Duodenal mucosa (tissue), 2 donors: ENCODE results near the gene INTS12.
"Not testable (repeated sequence)": the region's sequence is repeated elsewhere in the genome, so short reads cannot be mapped to it uniquely, and the experiment has no call there.

Experiments
- H3K27ac ChIP-seq: one replicate; pipeline ENCODE4 v1.7.0; 2013; ENCODE audit warnings: low read depth, low read length
- H3K27me3 ChIP-seq, 2 donors: one replicate each; pipeline ENCODE4 v1.7.0; 2013; ENCODE audit warnings: low read length in 2 of 2, control low read depth in 1 of 2; ENCODE audit not compliant: insufficient read depth in 2 of 2, control insufficient read depth in 1 of 2
- H3K36me3 ChIP-seq, 2 donors: one replicate each; pipeline ENCODE4 v1.7.0; 2013; ENCODE audit warnings: low read length in 2 of 2, control low read depth in 1 of 2; ENCODE audit not compliant: insufficient read depth in 2 of 2, control insufficient read depth in 1 of 2
- H3K4me1 ChIP-seq, 2 donors: one replicate each; pipeline ENCODE4 v1.7.0; 2013; ENCODE audit warnings: low read length in 2 of 2, control low read depth in 1 of 2; ENCODE audit not compliant: insufficient read depth in 2 of 2, control insufficient read depth in 1 of 2
- H3K4me3 ChIP-seq, 2 donors: one replicate each; pipeline ENCODE4 v1.7.0; 2013; ENCODE audit warnings: low read length in 2 of 2, low read depth in 1 of 2
- H3K9ac ChIP-seq, 2 donors: one replicate each; pipeline ENCODE4 v1.7.0; 2013; ENCODE audit warnings: low read length in 2 of 2, low read depth in 1 of 2
- H3K9me3 ChIP-seq, 2 donors: one replicate each; pipeline ENCODE4 v1.7.0; 2013; ENCODE audit warnings: low read length in 2 of 2, control low read depth in 1 of 2; ENCODE audit not compliant: control insufficient read depth in 1 of 2

INTS12 gene, protein sequence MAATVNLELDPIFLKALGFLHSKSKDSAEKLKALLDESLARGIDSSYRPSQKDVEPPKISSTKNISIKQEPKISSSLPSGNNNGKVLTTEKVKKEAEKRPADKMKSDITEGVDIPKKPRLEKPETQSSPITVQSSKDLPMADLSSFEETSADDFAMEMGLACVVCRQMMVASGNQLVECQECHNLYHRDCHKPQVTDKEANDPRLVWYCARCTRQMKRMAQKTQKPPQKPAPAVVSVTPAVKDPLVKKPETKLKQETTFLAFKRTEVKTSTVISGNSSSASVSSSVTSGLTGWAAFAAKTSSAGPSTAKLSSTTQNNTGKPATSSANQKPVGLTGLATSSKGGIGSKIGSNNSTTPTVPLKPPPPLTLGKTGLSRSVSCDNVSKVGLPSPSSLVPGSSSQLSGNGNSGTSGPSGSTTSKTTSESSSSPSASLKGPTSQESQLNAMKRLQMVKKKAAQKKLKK

DNA sequence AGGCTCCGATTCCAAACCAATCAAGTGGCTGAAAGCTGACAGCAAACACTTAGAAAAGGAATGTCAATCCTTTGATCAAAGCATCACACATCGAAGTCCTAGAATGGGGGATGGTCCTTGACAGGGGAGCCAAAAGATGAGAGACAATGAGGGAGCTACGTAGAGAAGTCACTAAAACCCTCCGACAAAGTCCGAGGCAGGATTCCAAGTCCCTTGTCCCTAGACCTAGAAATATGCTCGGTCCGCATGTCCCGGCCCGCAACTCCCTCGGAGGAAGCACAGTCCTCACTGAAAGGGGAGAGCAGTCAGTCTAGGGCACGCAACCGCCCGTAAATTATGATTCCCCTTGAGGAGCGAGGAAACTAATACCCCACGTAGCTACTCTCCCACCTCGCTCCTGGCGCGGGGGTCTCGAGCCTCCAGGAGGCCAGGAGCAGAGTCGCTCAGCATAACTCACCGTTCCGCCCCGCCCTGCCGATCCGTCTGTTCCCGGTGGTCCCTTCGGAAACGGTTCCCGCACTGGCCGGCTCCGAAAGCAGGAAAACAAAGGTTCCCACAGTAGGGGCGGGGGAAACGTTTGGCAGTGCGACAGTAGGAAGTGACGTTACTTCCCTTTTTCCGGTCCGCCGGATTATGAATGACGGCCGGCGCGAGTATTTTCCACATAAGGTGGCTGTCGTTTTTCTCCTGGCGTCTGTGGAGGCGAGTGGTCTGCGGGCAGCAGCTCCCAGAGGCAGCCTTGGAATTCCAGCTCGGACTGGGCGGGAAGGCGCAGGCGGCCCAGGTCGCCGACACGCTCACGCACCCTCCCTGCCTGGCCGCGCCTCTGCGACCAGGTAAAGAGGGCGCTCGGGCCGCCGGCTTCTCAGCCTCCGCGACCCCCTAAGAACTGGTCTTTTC lies at the start of gene INTS12, which contains the start of gene GSTCD:
Gene INTS12 (minus strand): TSS at position 509 of the 900 bp plus-strand sequence. CDS start 8,684 bp downstream, outside the sequence.
Gene GSTCD (plus strand): TSS at position 604 of the 900 bp plus-strand sequence. CDS start 8,830 bp downstream, outside the sequence.
- Histone ChIP-seq H3K36me3 (peaks cover 0 to 2% of the 10 kb centered on the region in 2 donors), H3K9ac (peak within 1 kb of the TSS; percentile 96 to 98), H3K9me3 (no peaks in the 10 kb centered on the region), H3K27me3 (no peaks in the 10 kb centered on the region), H3K27ac (peak within 1 kb of the TSS; percentile 67), H3K4me1 (peaks cover 8 to 18% of the 10 kb centered on the region in 2 donors), H3K4me3 (peak within 1 kb of the TSS; percentile 92 to 99)

DNA sequence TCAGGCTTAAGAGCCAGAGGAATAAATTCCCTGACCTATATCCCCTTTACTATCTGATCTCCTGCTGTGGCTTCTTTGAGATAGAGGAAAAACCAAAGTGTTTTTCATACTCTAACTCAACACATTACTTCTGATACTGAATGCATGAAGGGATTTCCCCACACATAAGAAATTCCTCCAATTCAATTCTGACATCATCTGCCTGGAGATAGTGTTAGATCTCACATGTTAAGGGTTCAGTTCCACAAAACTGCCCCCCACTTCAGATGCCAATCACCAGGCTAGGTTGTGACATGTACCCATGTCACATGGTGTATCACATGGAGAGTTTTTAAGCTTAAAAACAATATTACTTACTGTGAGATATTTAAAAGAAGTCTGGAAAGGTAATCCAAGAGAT lies 46.9 kb upstream of the INTS12 start:
- Histone ChIP-seq H3K9ac (no peak overlapping the region), H3K4me3 (no peak overlapping the region), H3K27me3 (no peaks in the 10 kb centered on the region), H3K36me3 (no peaks in the 10 kb centered on the region), H3K4me1 (no peaks in the 10 kb centered on the region), H3K9me3 (no peaks in the 10 kb centered on the region), H3K27ac (no peak overlapping the region)

DNA sequence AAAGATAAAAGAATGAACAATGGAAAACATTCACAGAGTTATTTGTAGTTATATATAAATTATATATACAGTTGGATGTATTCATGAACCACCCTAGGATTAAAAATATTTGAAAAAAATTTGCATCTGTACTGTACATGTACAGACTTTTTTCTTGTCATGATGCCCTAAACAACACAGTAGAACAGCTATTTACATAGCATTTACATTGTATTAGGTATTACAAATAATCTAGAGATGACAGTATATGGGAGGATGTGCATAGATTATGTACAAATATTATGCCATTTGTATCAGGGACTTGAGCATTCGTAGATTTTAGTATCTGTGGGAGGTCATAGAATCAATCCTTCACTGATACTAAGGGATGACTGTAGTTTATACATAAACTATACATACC lies 44.9 kb upstream of the INTS12 start:
- no peak overlapping the region for H3K4me3 ChIP-seq
- no peaks in the 10 kb centered on the region for H3K9me3 ChIP-seq
- H3K27me3 ChIP-seq: no peaks in the 10 kb centered on the region
- no peaks in the 10 kb centered on the region for H3K4me1 ChIP-seq
- H3K36me3 ChIP-seq: no peaks in the 10 kb centered on the region
- H3K9ac ChIP-seq: no peak overlapping the region
- no peak overlapping the region for H3K27ac ChIP-seq

DNA sequence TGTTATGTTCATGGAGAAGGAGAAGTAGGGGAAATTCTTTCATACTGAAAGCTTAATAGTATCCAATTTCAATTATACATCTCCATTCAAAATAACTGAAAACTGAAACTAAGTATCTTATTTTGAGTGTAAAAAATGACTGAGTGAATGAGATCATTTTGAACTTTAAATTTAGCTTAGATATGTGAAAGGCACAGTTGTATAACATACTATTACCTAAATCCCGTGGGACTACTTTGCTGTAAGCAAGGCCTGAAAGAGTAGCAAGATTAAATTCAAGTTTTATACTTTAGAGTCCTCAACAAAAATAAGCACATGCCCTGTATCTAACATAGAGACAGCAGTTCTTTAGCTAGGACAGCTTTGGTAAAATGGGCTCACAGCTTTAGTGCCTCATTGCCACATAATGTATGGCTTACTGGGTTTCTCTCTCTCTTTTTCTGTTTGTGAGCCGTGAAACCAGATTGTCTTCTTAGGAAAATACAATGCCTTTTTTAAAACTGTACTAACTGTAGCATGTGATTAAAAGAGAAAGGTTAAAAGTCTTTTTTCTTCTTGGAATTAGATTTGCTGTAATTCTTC lies 43.3 kb upstream of the INTS12 start:
- H3K4me3 ChIP-seq: no peak overlapping the region
- H3K27ac ChIP-seq: no peak overlapping the region
- no peaks in the 10 kb centered on the region for H3K4me1 ChIP-seq
- no peaks in the 10 kb centered on the region for H3K9me3 ChIP-seq
- H3K36me3 ChIP-seq: no peaks in the 10 kb centered on the region
- no peaks in the 10 kb centered on the region for H3K27me3 ChIP-seq
- H3K9ac ChIP-seq: no peak overlapping the region

DNA sequence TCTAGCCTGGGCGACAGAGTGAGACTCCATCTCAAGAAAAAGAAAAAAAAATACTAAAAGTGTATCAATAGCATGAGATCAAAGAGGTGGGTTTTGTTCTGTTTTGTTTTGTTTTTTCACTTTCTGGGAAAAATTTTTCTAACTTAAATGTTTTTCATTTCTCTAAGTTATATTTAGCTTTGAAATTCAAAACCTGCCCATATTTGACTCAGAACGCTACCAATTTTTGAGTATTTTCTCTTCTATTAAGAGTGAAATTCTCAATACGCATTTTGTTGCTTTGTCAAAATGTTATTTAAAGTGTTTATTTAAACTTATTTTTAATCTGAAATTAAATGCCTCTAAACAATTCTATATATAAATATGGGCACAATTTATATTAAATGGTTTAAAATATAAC lies 39.7 kb upstream of the INTS12 start:
- H3K4me3 ChIP-seq: no peak overlapping the region
- no peaks in the 10 kb centered on the region for H3K4me1 ChIP-seq
- no peak overlapping the region for H3K9ac ChIP-seq
- H3K27me3 ChIP-seq: no peaks in the 10 kb centered on the region
- H3K27ac ChIP-seq: no peak overlapping the region
- H3K36me3 ChIP-seq: no peaks in the 10 kb centered on the region
- no peaks in the 10 kb centered on the region for H3K9me3 ChIP-seq

DNA sequence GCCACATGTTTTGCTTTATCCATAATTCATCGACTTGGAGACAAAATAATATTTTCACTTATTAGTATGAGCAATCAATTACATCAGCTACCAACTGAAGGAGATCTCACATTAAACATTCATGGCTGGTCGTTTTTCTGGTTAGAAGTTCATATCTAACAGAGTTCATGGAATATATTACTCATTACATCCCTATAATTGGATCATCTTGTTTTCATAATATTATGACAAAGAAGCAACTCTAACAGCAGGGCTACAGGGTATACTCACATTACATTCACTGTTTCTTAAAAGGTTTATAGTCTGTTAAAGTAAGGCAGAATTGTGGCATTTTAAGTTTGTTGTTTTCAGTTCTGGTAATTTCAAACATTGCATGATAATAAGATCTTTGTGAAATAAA lies 33.1 kb upstream of the INTS12 start:
- Histone ChIP-seq H3K27me3 (no peaks in the 10 kb centered on the region), H3K4me1 (no peaks in the 10 kb centered on the region), H3K9me3 (peaks cover 3 to 9% of the 10 kb centered on the region in 2 donors), H3K27ac (no peak overlapping the region), H3K36me3 (peaks cover 0 to 5% of the 10 kb centered on the region in 2 donors), H3K9ac (no peak overlapping the region), H3K4me3 (no peak overlapping the region)

DNA sequence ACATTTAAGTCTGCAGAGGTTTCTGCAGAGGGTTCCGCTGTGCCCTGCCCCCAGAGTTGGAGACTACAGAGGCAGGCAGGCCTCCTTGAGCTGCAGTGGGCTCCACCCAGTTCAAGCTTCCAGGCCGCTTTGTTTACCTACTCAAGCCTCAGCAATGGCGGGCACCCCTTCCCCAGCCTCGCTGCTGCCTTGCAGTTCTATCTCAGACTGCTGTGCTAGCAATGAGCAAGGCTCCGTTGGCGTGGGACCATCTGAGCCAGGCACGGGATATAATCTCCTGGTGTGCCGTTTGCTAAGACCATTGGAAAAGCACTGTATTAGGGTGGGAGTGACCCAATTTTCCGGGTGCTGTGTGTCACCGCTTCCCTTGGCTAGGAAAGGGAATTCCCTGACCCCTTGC lies 26.7 kb upstream of the INTS12 start:
- H3K27ac ChIP-seq, H3K4me3 ChIP-seq, H3K36me3 ChIP-seq, H3K9me3 ChIP-seq, H3K4me1 ChIP-seq, H3K27me3 ChIP-seq, H3K9ac ChIP-seq: not testable (repeated sequence)

DNA sequence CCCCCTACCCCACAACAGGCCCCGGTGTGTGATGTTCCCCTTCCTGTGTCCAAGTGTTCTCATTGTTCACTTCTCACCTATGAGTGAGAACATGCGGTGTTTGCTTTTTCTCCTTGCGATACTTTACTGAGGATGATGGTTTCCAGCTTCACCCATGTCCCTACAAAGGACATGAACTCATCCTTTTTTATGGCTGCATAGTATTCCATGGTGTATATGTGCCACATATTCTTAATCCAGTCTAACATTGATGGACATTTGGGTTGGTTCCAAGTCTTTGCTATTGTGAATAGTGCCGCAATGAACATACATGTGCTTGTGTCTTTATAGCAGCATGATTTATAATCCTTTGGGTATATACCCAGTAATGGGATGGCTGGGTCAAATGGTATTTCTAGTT lies 21.4 kb upstream of the INTS12 start:
- H3K9me3 ChIP-seq, H3K4me3 ChIP-seq, H3K27ac ChIP-seq, H3K4me1 ChIP-seq, H3K9ac ChIP-seq, H3K36me3 ChIP-seq, H3K27me3 ChIP-seq: not testable (repeated sequence)

DNA sequence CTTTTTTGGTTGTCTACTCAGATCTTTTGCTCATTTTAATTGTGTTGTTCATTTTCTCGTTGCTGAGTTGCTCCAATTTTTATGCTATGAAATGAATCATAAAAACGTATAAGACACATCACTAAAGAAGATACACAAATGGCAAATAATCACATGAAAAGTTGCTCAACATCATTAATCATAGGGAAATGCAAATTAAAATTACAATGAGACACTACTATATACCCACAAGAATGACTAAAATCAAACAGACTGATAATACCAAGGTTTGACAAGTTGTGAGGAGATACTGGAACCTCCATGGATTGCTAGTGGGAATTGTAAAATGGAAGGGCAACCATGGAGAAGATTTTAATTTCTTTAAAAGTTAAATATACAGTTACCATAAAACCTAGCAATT lies 17.1 kb upstream of the INTS12 start:
- Histone ChIP-seq H3K36me3 (no peaks in the 10 kb centered on the region), H3K9me3 (no peaks in the 10 kb centered on the region), H3K9ac (no peak overlapping the region), H3K4me3 (no peak overlapping the region), H3K4me1 (no peaks in the 10 kb centered on the region), H3K27ac (no peak overlapping the region), H3K27me3 (no peaks in the 10 kb centered on the region)

DNA sequence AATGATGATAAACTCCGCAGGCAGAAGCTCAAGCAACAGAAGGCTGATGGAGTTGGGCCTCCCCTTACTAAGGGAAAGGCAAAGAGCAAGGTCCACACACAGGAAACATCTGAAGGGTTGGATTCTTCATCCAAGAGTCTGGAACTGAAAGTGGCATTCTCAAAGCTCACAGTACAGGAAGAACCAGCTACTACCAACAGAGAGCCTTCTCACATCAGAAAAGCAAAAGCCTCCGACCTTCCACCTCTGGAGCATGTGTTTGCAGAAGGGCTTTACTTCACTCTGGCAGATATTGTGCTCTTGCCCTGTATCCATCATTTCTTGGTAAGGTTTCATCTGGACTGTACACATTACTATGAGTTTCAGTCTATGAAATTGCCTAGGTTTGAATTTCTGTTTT lies 10.7 kb upstream of the INTS12 start:
- no peak overlapping the region for H3K9ac ChIP-seq
- no peak overlapping the region for H3K4me3 ChIP-seq
- no peak overlapping the region for H3K27ac ChIP-seq
- no peaks in the 10 kb centered on the region for H3K4me1 ChIP-seq
- H3K9me3 ChIP-seq: no peaks in the 10 kb centered on the region
- H3K27me3 ChIP-seq: no peaks in the 10 kb centered on the region
- peaks cover 0 to 3% of the 10 kb centered on the region in 2 donors for H3K36me3 ChIP-seq
